Endothelial cell of umbilical vein (primary cell): Measurements from ENCODE around the gene METTL14. TPM values are rescaled to one million over a fixed set of nuclear protein-coding genes. Genes with fewer than 3 reads are reported as not detected.

Source experiments
- BruUV-seq: library from RNA; stranded (reverse); fragments of 400-500 nt; replicated peaks from 2 replicates; lab custom pipeline; 2021; lab: Mats Ljungman, UMichigan
- CTCF ChIA-PET: fragments of 300-600, 350-600 bp; sonication (Branson Sonifier 250); formaldehyde crosslinking; loops from one replicate; lab custom pipeline; 2021; ENCODE audit warnings: antibody characterized with exemption, inconsistent platforms; lab: Charles Lee
- POLR2A ChIA-PET: fragments of 300-600, 350-600 bp; sonication (Branson Sonifier 250); formaldehyde crosslinking; loops from one replicate; lab custom pipeline; 2021; ENCODE audit warnings: antibody characterized with exemption, inconsistent platforms; lab: Charles Lee
- DNase-seq: peaks from one replicate; pipeline ENCODE4 v3.0.0-alpha.2; 2011; ENCODE audit warnings: low read depth, low spot score
- FAIRE-seq: peaks from 2 replicates; lab custom pipeline; 2011; peaks lifted over from hg19 to GRCh38; lab: Jason Lieb, UNC
- H2AFZ ChIP-seq: 2 replicates; pipeline ENCODE4 v1.6.0; 2012; ENCODE audit warnings: low read depth, low read length, control low read depth, inconsistent platforms
- H3K27ac ChIP-seq: 2 replicates; pipeline ENCODE4 v1.5.1; 2011; ENCODE audit warnings: low read depth, mild to moderate bottlenecking, control low read depth, low read length, moderate library complexity; ENCODE audit not compliant: insufficient read depth
- H3K27me3 ChIP-seq, 2 experiments: 2 replicates each; pipeline versions ENCODE4 v1.6.0 to v1.6.1; 2011; ENCODE audit warnings: low read length in 2 of 2, mixed read lengths in 1 of 2; ENCODE audit not compliant: control insufficient read depth in 2 of 2, insufficient read depth in 2 of 2
- H3K36me3 ChIP-seq, 2 experiments: 2 replicates in 1 of 2; 3 replicates in 1 of 2; pipeline ENCODE4 v1.5.1; 2011; ENCODE audit warnings: low read length in 2 of 2, mild to moderate bottlenecking in 1 of 2, moderate library complexity in 1 of 2; ENCODE audit not compliant: control insufficient read depth in 2 of 2, insufficient read depth in 2 of 2; ENCODE audit errors: extremely low read depth in 1 of 2
- H3K4me1 ChIP-seq: 3 replicates; pipeline ENCODE4 v1.5.1; 2011; ENCODE audit warnings: mild to moderate bottlenecking, low read length; ENCODE audit not compliant: control insufficient read depth, insufficient read depth; ENCODE audit errors: extremely low read depth
- H3K4me2 ChIP-seq: 2 replicates; pipeline ENCODE4 v1.6.1; 2011; ENCODE audit warnings: low read length, control low read depth, mixed read lengths; ENCODE audit not compliant: insufficient read depth
- H3K4me3 ChIP-seq, 3 experiments: fragments of 200-600 bp in 1 of 3; sonication (generic), shearing (Covaris generic) in 1 of 3; replicated peaks in 1 of 3; 2 replicates each; pipeline ENCODE4 v1.5.1; 2011 to 2016; ENCODE audit warnings: control low read depth in 3 of 3, low read length in 3 of 3, mild to moderate bottlenecking in 2 of 3, inconsistent platforms in 1 of 3, low read depth in 1 of 3, moderate library complexity in 1 of 3; ENCODE audit not compliant: insufficient read depth in 1 of 3
- H3K79me2 ChIP-seq: 2 replicates; pipeline ENCODE4 v1.6.0; 2012; ENCODE audit warnings: low read length, inconsistent platforms; ENCODE audit not compliant: control insufficient read depth, insufficient read depth
- H3K9ac ChIP-seq: replicated peaks from 2 replicates; pipeline ENCODE3; 2011; ENCODE audit warnings: low read length, control low read depth; ENCODE audit not compliant: insufficient read depth; ENCODE audit errors: extremely low read depth
- H3K9me1 ChIP-seq: replicated peaks from 3 replicates; pipeline ENCODE4 v1.6.0; 2011; ENCODE audit warnings: mild to moderate bottlenecking, low read length; ENCODE audit not compliant: control insufficient read depth, insufficient read depth; ENCODE audit errors: extremely low read depth
- H3K9me3 ChIP-seq: replicated peaks from 2 replicates; pipeline ENCODE4 v1.5.1; 2012; ENCODE audit warnings: low read length, inconsistent platforms; ENCODE audit not compliant: control insufficient read depth, insufficient read depth
- H4K20me1 ChIP-seq: replicated peaks from 2 replicates; pipeline ENCODE3; 2011; ENCODE audit warnings: mild to moderate bottlenecking, low read length; ENCODE audit not compliant: control insufficient read depth, insufficient read depth; ENCODE audit errors: extremely low read depth
- CTCF ChIP-seq, 2 donors: IDR thresholded peaks; 1 replicate in 1 of 2; 2 replicates in 1 of 2; pipeline ENCODE4 v1.5.1; 2011; ENCODE audit warnings: low read length in 2 of 2, mild to moderate bottlenecking in 2 of 2, moderate library complexity in 2 of 2, control low read depth in 1 of 2, inconsistent platforms in 1 of 2, low read depth in 1 of 2; ENCODE audit not compliant: insufficient read depth in 1 of 2; ENCODE audit errors: extremely low read depth in 1 of 2
- FOS ChIP-seq: IDR thresholded peaks from 2 replicates; pipeline ENCODE4 v1.6.1; 2011; ENCODE audit warnings: mild to moderate bottlenecking, low read length, moderate library complexity, borderline replicate concordance; ENCODE audit not compliant: insufficient read depth
- GATA2 ChIP-seq: IDR thresholded peaks from 2 replicates; pipeline ENCODE4 v1.7.0; 2011; ENCODE audit warnings: low read depth, mild to moderate bottlenecking, moderate library complexity, mixed read lengths, low read length; ENCODE audit not compliant: insufficient read length, insufficient read depth
- POLR2AphosphoS5 ChIP-seq: IDR thresholded peaks from 2 replicates; pipeline ENCODE4 v1.6.1; 2012; ENCODE audit warnings: low read depth, mild to moderate bottlenecking, control low read depth, low read length, moderate library complexity; ENCODE audit not compliant: insufficient read depth
- dilution Hi-C: fragments of 300-500 bp; cut with MboI; formaldehyde crosslinking; loops from one replicate; pipeline ENCODE4 v1.15.0; 2019; ENCODE audit warnings: low sequenced_read_pairs; ENCODE audit not compliant: extremely low pct_ligation_motif_present
- intact Hi-C: fragments of 100-400 bp; cut with micrococcal nuclease; formaldehyde crosslinking; loops from one replicate; pipeline ENCODE4 v1.10.0; 2022
- polyA plus RNA-seq, 4 experiments: library from polyadenylated mRNA; depleted of rRNA in 3 of 4; stranded (reverse) in 3 of 4; unstranded in 1 of 4; fragments of >200 nt; gene quantifications; 2 replicates each; pipeline versions ENCODE4 v1.2.1 to v1.2.3, GENCODE V29; 2011 to 2012; ENCODE audit warnings: missing spikeins in 1 of 4
- total RNA-seq: library from RNA; stranded (reverse); gene quantifications from 2 replicates; pipeline ENCODE4 v1.2.3, GENCODE V29; 2021
- TF ChIP-seq, protein P1 (sequence below): IDR thresholded peaks from 2 replicates; pipeline ENCODE4 v1.6.1; 2011; ENCODE audit not compliant: insufficient read depth, insufficient read length

The METTL14 gene
- total and polyA plus RNA-seq, 2 donors (not counting 3 experiments of a cell fraction or from before 2014, with no cell fraction given), result 6.5 to 38.6 TPM

GRCh38 chr4:118761397-118762016 lies 76.3 kb downstream of the METTL14 start:
- H2AFZ ChIP-seq, result no peak overlapping the region
- dilution Hi-C loops (no loop called here), intact Hi-C loops (loop anchor here (10.0 kb wide), 1 partner anchor 523 kb away; no protein-coding TSS in a partner anchor)
- no peaks in the 10 kb centered on the region for H3K9me1 ChIP-seq
- no peak overlapping the region for H3K4me3 ChIP-seq
- no TSS peak for BruUV-seq
- DNase-seq (peak; percentile 52), FAIRE-seq (no peak)
- CTCF ChIA-PET, result interaction anchor here (1.3 to 1.8 kb wide), 3 partner anchors 9 to 15 kb away, joined by 4 to 7 read pairs (median 6); no protein-coding TSS in a partner anchor
- H4K20me1 ChIP-seq, result no peaks in the 10 kb centered on the region
- H3K4me2 ChIP-seq, result no peak overlapping the region
- no peaks in the 10 kb centered on the region for H3K27me3 ChIP-seq
- POLR2A ChIA-PET, result no interaction called here
- no peaks in the 10 kb centered on the region for H3K9me3 ChIP-seq
- H3K9ac ChIP-seq, result no peak overlapping the region
- TF ChIP-seq GATA2, result no peak
- no peak for TF ChIP-seq FOS
- no peak for TF ChIP-seq POLR2AphosphoS5
- no peak for TF ChIP-seq CTCF (IDR thresholded peaks at IDR 0.05; ENCODE audit: extremely low read depth in 1 of 2, insufficient read depth in 1 of 2, low read depth in 1 of 2, low read length in 2 of 2)
- TF ChIP-seq, protein P1, sequence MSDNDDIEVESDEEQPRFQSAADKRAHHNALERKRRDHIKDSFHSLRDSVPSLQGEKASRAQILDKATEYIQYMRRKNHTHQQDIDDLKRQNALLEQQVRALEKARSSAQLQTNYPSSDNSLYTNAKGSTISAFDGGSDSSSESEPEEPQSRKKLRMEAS, result no peak
- no peak overlapping the region for H3K27ac ChIP-seq
- H3K36me3 ChIP-seq, result peaks cover 12 to 28% of the 10 kb centered on the region in 2 experiments
- peaks cover 21% of the 10 kb centered on the region for H3K4me1 ChIP-seq
- H3K79me2 ChIP-seq, result peaks cover 20% of the 10 kb centered on the region
